GM12878 (cell line): Measurements from ENCODE around the gene TRIM72. TPM values are rescaled to one million over a fixed set of nuclear protein-coding genes. Genes with fewer than 3 reads are reported as not detected.

Experiments
- ATAC-seq: fragments of 200-7000 bp; cut with Tn5 transposase; 3 replicates; pipeline ENCODE4 v1.9.1; 2020; ENCODE audit warnings: mild to moderate bottlenecking, moderate library complexity
- BruUV-seq: library from RNA; stranded (reverse); fragments of 400-500 nt; replicated peaks from 2 replicates; lab custom pipeline; 2021; lab: Mats Ljungman, UMichigan
- CTCF ChIA-PET: fragments of 300-600 bp; sonication (Branson Sonifier 250); formaldehyde crosslinking; extraction: SDS; loops from one replicate; lab custom pipeline; 2021; ENCODE audit warnings: inconsistent platforms; lab: Yijun Ruan, JAX
- POLR2A ChIA-PET: fragments of 350-600 bp; formaldehyde crosslinking; extraction: SDS; loops from one replicate; lab custom pipeline; 2021; ENCODE audit warnings: inconsistent platforms; lab: Charles Lee
- RAD21 ChIA-PET: fragments of 300-600 bp; sonication (Branson Sonifier 250); formaldehyde crosslinking; loops from one replicate; lab custom pipeline; 2023; ENCODE audit warnings: antibody characterized with exemption; ENCODE audit not compliant: unreplicated experiment; lab: Charles Lee
- SMC1A ChIA-PET: fragments of 300-600 bp; sonication (Branson Sonifier 250); formaldehyde crosslinking; loops from one replicate; lab custom pipeline; 2023; ENCODE audit not compliant: unreplicated experiment, uncharacterized antibody; lab: Charles Lee
- DNase-seq: peaks from one replicate; pipeline ENCODE4 v3.0.0-alpha.2; 2011; ENCODE audit warnings: low read depth, low spot score
- FAIRE-seq: peaks from 3 replicates; lab custom pipeline; 2011; peaks lifted over from hg19 to GRCh38; lab: Jason Lieb, UNC
- H2AFZ ChIP-seq: 2 replicates; pipeline ENCODE4 v1.6.0; 2011; ENCODE audit warnings: low read depth, low read length, control low read depth; ENCODE audit not compliant: control insufficient read depth
- H3K27ac ChIP-seq: 2 replicates; pipeline ENCODE4 v1.5.1; 2011; ENCODE audit warnings: control low read depth; ENCODE audit not compliant: control insufficient read depth, insufficient read depth
- H3K27me3 ChIP-seq, 2 experiments: replicated peaks in 1 of 2; 2 replicates each; pipeline versions ENCODE4 v1.6.0 to v1.6.1; 2011; ENCODE audit warnings: low read length in 1 of 2; ENCODE audit not compliant: control insufficient read depth in 2 of 2, insufficient read depth in 2 of 2
- H3K36me3 ChIP-seq, 2 experiments: 2 replicates each; pipeline ENCODE4 v1.5.1; 2011; ENCODE audit warnings: low read length in 1 of 2; ENCODE audit not compliant: control insufficient read depth in 2 of 2, insufficient read depth in 2 of 2
- H3K4me1 ChIP-seq: 2 replicates; pipeline ENCODE4 v1.6.1; 2011; ENCODE audit warnings: mild to moderate bottlenecking, low read length, moderate library complexity, mixed read lengths; ENCODE audit not compliant: control insufficient read depth, insufficient read depth
- H3K4me2 ChIP-seq: 2 replicates; pipeline ENCODE4 v1.6.0; 2011; ENCODE audit warnings: control low read depth; ENCODE audit not compliant: control insufficient read depth, insufficient read depth
- H3K4me3 ChIP-seq: fragments of 200-600 bp; sonication (generic); 2 replicates; pipeline ENCODE4 v1.5.1; 2016
- H3K79me2 ChIP-seq: 2 replicates; pipeline ENCODE4 v1.6.0; 2011; ENCODE audit warnings: low read length; ENCODE audit not compliant: control insufficient read depth, insufficient read depth
- H3K9ac ChIP-seq: 2 replicates; pipeline ENCODE4 v1.8.0; 2011; ENCODE audit warnings: low read length, control low read depth, mixed read lengths; ENCODE audit not compliant: control insufficient read depth, insufficient read depth
- H3K9me3 ChIP-seq: replicated peaks from 3 replicates; pipeline ENCODE4 v1.5.1; 2011; ENCODE audit warnings: mild to moderate bottlenecking, low read length; ENCODE audit not compliant: control insufficient read depth, insufficient read depth
- H4K20me1 ChIP-seq: 2 replicates; pipeline ENCODE4 v1.6.0; 2011; ENCODE audit not compliant: control insufficient read depth, insufficient read depth
- CBFB ChIP-seq: IDR thresholded peaks from 2 replicates; pipeline ENCODE4 v1.6.1; 2016; ENCODE audit warnings: antibody characterized with exemption, low read depth
- CBX5 ChIP-seq: sonication (generic); IDR thresholded peaks from 2 replicates; pipeline ENCODE4 v1.6.1; 2016; ENCODE audit warnings: low read depth, moderate library complexity, mild to moderate bottlenecking, inconsistent platforms
- EZH2 ChIP-seq: IDR thresholded peaks from 2 replicates; pipeline ENCODE4 v1.6.1; 2012; ENCODE audit warnings: low read depth, mild to moderate bottlenecking, control low read depth, inconsistent platforms, low read length, borderline replicate concordance; ENCODE audit not compliant: control insufficient read depth
- FOXM1 ChIP-seq: IDR thresholded peaks from 2 replicates; pipeline ENCODE4 v1.6.1; 2012; ENCODE audit warnings: low read depth, mild to moderate bottlenecking, inconsistent platforms, low read length, moderate library complexity
- HCFC1 ChIP-seq: fragments of 150-350 bp; IDR thresholded peaks from 2 replicates; pipeline ENCODE4 v1.6.1; 2014; ENCODE audit warnings: low read length
- HDAC6 ChIP-seq: fragments of 200-600 bp; sonication (generic); IDR thresholded peaks from one replicate; pipeline ENCODE4 v1.8.0; 2017; ENCODE audit warnings: antibody characterized with exemption; ENCODE audit not compliant: unreplicated experiment
- LARP7 ChIP-seq: fragments of 450-650 bp; IDR thresholded peaks from 2 replicates; pipeline ENCODE4 v1.6.1; 2017; ENCODE audit warnings: mild to moderate bottlenecking
- POLR2A ChIP-seq: IDR thresholded peaks from 2 replicates; pipeline ENCODE4 v1.6.1; 2011; ENCODE audit warnings: low read depth, mild to moderate bottlenecking, low read length
- POLR2AphosphoS5 ChIP-seq: IDR thresholded peaks from 2 replicates; pipeline ENCODE4 v1.6.1; 2011; ENCODE audit warnings: mild to moderate bottlenecking, low read length, inconsistent platforms
- RCOR1 ChIP-seq: conservative IDR thresholded peaks from 2 replicates; pipeline ENCODE4 v1.6.1; 2012; ENCODE audit warnings: low read depth, low read length, improper control_type of control experiment
- RUNX3 ChIP-seq: IDR thresholded peaks from 2 replicates; pipeline ENCODE4 v1.6.1; 2012; ENCODE audit warnings: low read length, inconsistent platforms
- TCF12 ChIP-seq: IDR thresholded peaks from 2 replicates; pipeline ENCODE4 v1.6.1; 2011; ENCODE audit warnings: low read depth, mild to moderate bottlenecking, low read length
- ZSCAN29 ChIP-seq: fragments of 450-650 bp; IDR thresholded peaks from 2 replicates; pipeline ENCODE4 v1.6.1; 2017; ENCODE audit warnings: mild to moderate bottlenecking, moderate library complexity
- WGBS: methylation state at CpG from one replicate; pipeline ENCODE4 v1.1.6; 2016; ENCODE audit warnings: low lambda C conversion rate; ENCODE audit not compliant: insufficient replicate concordance, insufficient coverage; ENCODE audit errors: missing lambda C conversion rate; 5-methylcytosine and 5-hydroxymethylcytosine counted together
- in situ Hi-C: fragments of 300-500 bp; cut with MboI; formaldehyde crosslinking; loops from 9 replicates; pipeline ENCODE4 v1.14.3; 2018; ENCODE audit warnings: mixed read lengths
- intact Hi-C: fragments of 100-400 bp; cut with micrococcal nuclease; formaldehyde crosslinking; loops from one replicate; pipeline ENCODE4 v1.14.2; 2022; ENCODE audit not compliant: unreplicated experiment
- polyA plus RNA-seq, 11 experiments: library from polyadenylated mRNA; depleted of rRNA in 4 of 11; unstranded in 6 of 11; stranded (reverse) in 5 of 11; fragments of >200 nt; fragmentation: Nextera tagmentation in 4 of 11; fragmentation: Illumina TruSeq in 1 of 11; extraction: Ambion mirVana in 4 of 11; extraction: Trizol in 1 of 11; gene quantifications; 1 replicate in 1 of 11; 2 replicates in 10 of 11; pipeline versions ENCODE4 v1.2.1 to v1.2.3, GENCODE V29; 2011 to 2016; ENCODE audit warnings: inconsistent platforms in 2 of 11, missing spikeins in 2 of 11, low read depth in 1 of 11
- total RNA-seq, 4 experiments: library from RNA; depleted of rRNA in 3 of 4; stranded (reverse); fragments of >200 nt in 3 of 4; fragmentation: Illumina TruSeq in 1 of 4; extraction: Trizol in 1 of 4; gene quantifications; 2 replicates each; pipeline versions ENCODE4 v1.2.1 to v1.2.3, GENCODE V29; 2013 to 2021
- TF ChIP-seq, protein P1 (sequence below): IDR thresholded peaks from 2 replicates; pipeline ENCODE4 v1.6.1; 2011; ENCODE audit warnings: borderline replicate concordance, low read depth, mild to moderate bottlenecking, moderate library complexity, low read length; ENCODE audit not compliant: insufficient read depth, poor library complexity, severe bottlenecking

Gene TRIM72
- total and polyA plus RNA-seq, 10 of the 15 experiments (the other 5 are each of a cell fraction or from before 2014, with no cell fraction given), result 0.03 to 1.2 (median 0.23) TPM; not detected in 1

GRCh38 chr16:31192856-31193642 is 20.9 kb upstream of the TRIM72 start:
- BruUV-seq, result no TSS peak
- Histone ChIP-seq H3K27me3 (no peaks in the 10 kb centered on the region), H3K79me2 (peaks cover 13% of the 10 kb centered on the region), H3K9me3 (no peaks in the 10 kb centered on the region), H4K20me1 (no peaks in the 10 kb centered on the region), H2AFZ (no peak overlapping the region), H3K4me1 (peaks cover 4% of the 10 kb centered on the region), H3K4me2 (no peak overlapping the region), H3K36me3 (peaks cover 30 to 62% of the 10 kb centered on the region in 2 experiments), H3K4me3 (no peak overlapping the region), H3K27ac (no peak overlapping the region), H3K9ac (no peak overlapping the region)
- intact Hi-C loops (no loop called here), in situ Hi-C loops (no loop called here)
- WGBS, result 95% methylated on average over 16 of the region's 16 CpGs
- peak; percentile 44 for TF ChIP-seq HDAC6
- 0 out of 2 replicates have a peak, but pooled peaks have one; percentile 54 for TF ChIP-seq CBFB
- TF ChIP-seq CBX5, result no peak
- TF ChIP-seq LARP7, result no peak
- no peak for TF ChIP-seq FOXM1
- TF ChIP-seq POLR2AphosphoS5, result peak; percentile 76
- RAD21 ChIA-PET, result no interaction called here
- DNase-seq (no peak), FAIRE-seq (no peak), ATAC-seq (no peak)
- POLR2A ChIA-PET, result interaction anchor here (0.5 to 0.9 kb wide), 5 partner anchors 9 to 197 kb away, joined by 3 to 12 read pairs (median 4); no protein-coding TSS in a partner anchor
- CTCF ChIA-PET, result interaction anchor here (0.6 to 1.5 kb wide), 2 partner anchors 166 to 710 kb away, joined by 3 to 4 read pairs; no protein-coding TSS in a partner anchor
- SMC1A ChIA-PET, result no interaction called here

- Histone ChIP-seq H3K27ac (no peak overlapping the region), H4K20me1 (no peaks in the 10 kb centered on the region), H3K9ac (no peak overlapping the region), H3K4me1 (peaks cover 4% of the 10 kb centered on the region), H3K27me3 (no peaks in the 10 kb centered on the region), H3K36me3 (peaks cover 28 to 57% of the 10 kb centered on the region in 2 experiments), H3K4me2 (no peak overlapping the region), H2AFZ (no peak overlapping the region), H3K79me2 (peaks cover 8% of the 10 kb centered on the region), H3K4me3 (no peak overlapping the region), H3K9me3 (no peaks in the 10 kb centered on the region)
- no peak for ATAC-seq
- WGBS, result 96% methylated on average over 2 of the region's 2 CpGs
- ChIA-PET SMC1A (interaction anchor here (0.7 kb wide), 1 partner anchor 12 kb away, joined by 3 read pairs; no protein-coding TSS in a partner anchor), CTCF (no interaction called here), RAD21 (no interaction called here), POLR2A (interaction anchor here (0.9 kb wide), 1 partner anchor 10 kb away, joined by 3 read pairs; no protein-coding TSS in a partner anchor)
- no peak for DNase-seq
- intact Hi-C loops (no loop called here), in situ Hi-C loops (no loop called here)
- BruUV-seq, result no TSS peak
- FAIRE-seq, result no peak
- TF ChIP-seq RUNX3 (no peak), POLR2A (peak; percentile 59), TCF12 (no peak), ZSCAN29 (no peak), HCFC1 (no peak), RCOR1 (no peak), EZH2 (no peak), POLR2AphosphoS5 (peak; percentile 45; the same call in 1 of the 2 replicates)
- TF ChIP-seq, protein P1, sequence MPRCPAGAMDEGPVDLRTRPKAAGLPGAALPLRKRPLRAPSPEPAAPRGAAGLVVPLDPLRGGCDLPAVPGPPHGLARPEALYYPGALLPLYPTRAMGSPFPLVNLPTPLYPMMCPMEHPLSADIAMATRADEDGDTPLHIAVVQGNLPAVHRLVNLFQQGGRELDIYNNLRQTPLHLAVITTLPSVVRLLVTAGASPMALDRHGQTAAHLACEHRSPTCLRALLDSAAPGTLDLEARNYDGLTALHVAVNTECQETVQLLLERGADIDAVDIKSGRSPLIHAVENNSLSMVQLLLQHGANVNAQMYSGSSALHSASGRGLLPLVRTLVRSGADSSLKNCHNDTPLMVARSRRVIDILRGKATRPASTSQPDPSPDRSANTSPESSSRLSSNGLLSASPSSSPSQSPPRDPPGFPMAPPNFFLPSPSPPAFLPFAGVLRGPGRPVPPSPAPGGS, result no peak
These were observed 20.0 kb upstream of the TRIM72 start for GRCh38 chr16:31193874-31194273.
